ENCODE measurements around the gene TMEM100. TPM values are rescaled to one million over a fixed set of nuclear protein-coding genes. Genes with fewer than 3 reads are reported as not detected.

The TMEM100 gene
- total RNA-seq, 1 experiment from 2014 or later = not detected

GRCh38 chr17:55729484-55729883 is 6.8 kb upstream of the TMEM100 start:
- Histone ChIP-seq H3K27me3 (ENCODE audit: insufficient read depth, low read depth) (peaks cover 6% of the 10 kb centered on the region; the same call in 1 of the 2 replicates), H2AFZ (no peak overlapping the region), H3F3A (ENCODE audit: insufficient read depth, low read depth) (no peaks in the 10 kb centered on the region), H3K79me2 (ENCODE audit: low read depth) (no peaks in the 10 kb centered on the region), H3K27ac (no peak overlapping the region), H3K4me2 (no peak overlapping the region), H3K36me3 (ENCODE audit: low read depth) (no peaks in the 10 kb centered on the region), H3K4me1 (replicated peaks; ENCODE audit: insufficient read depth) (no peaks in the 10 kb centered on the region), H4K20me1 (ENCODE audit: insufficient read depth) (no peaks in the 10 kb centered on the region), H3K9me2 (ENCODE audit: insufficient read depth) (no peaks in the 10 kb centered on the region), H3K4me3 (no peak overlapping the region), H3K9me3 (ENCODE audit: insufficient read depth, low read depth) (no peaks in the 10 kb centered on the region)
- TF ChIP-seq, protein P1, sequence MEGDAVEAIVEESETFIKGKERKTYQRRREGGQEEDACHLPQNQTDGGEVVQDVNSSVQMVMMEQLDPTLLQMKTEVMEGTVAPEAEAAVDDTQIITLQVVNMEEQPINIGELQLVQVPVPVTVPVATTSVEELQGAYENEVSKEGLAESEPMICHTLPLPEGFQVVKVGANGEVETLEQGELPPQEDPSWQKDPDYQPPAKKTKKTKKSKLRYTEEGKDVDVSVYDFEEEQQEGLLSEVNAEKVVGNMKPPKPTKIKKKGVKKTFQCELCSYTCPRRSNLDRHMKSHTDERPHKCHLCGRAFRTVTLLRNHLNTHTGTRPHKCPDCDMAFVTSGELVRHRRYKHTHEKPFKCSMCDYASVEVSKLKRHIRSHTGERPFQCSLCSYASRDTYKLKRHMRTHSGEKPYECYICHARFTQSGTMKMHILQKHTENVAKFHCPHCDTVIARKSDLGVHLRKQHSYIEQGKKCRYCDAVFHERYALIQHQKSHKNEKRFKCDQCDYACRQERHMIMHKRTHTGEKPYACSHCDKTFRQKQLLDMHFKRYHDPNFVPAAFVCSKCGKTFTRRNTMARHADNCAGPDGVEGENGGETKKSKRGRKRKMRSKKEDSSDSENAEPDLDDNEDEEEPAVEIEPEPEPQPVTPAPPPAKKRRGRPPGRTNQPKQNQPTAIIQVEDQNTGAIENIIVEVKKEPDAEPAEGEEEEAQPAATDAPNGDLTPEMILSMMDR (conservative IDR thresholded peaks at IDR 0.05) = no peak
- no peak for TF ChIP-seq EZH2 (IDR thresholded peaks at IDR 0.05; ENCODE audit: low read depth)
- DNase-seq = no peak
- ChIA-PET CTCF (interaction anchor here (0.7 kb wide), 1 partner anchor 480 kb away, joined by 3 read pairs; no protein-coding TSS in a partner anchor), POLR2A (ENCODE audit: unreplicated experiment) (no interaction called here)
- BruUV-seq (replicated peaks) = no TSS peak
- intact Hi-C loops (cut with micrococcal nuclease; ENCODE audit: unreplicated experiment) = no loop called here

GRCh38 chr17:55728833-55729232 is 6.2 kb upstream of the TMEM100 start:
- Histone ChIP-seq H3K36me3 (ENCODE audit: low read depth) (no peaks in the 10 kb centered on the region), H3F3A (ENCODE audit: insufficient read depth, low read depth) (no peaks in the 10 kb centered on the region), H4K20me1 (ENCODE audit: insufficient read depth) (no peaks in the 10 kb centered on the region), H3K79me2 (ENCODE audit: low read depth) (no peaks in the 10 kb centered on the region), H3K9me2 (ENCODE audit: insufficient read depth) (no peaks in the 10 kb centered on the region), H3K4me2 (no peak overlapping the region), H3K4me3 (no peak overlapping the region), H2AFZ (no peak overlapping the region), H3K4me1 (replicated peaks; ENCODE audit: insufficient read depth) (no peaks in the 10 kb centered on the region), H3K27ac (no peak overlapping the region), H3K27me3 (ENCODE audit: insufficient read depth, low read depth) (peaks cover 13% of the 10 kb centered on the region), H3K9me3 (ENCODE audit: insufficient read depth, low read depth) (no peaks in the 10 kb centered on the region)
- ChIA-PET POLR2A (ENCODE audit: unreplicated experiment) (no interaction called here), CTCF (interaction anchor here (0.5 to 0.7 kb wide), 2 partner anchors 9 to 480 kb away, joined by 3 to 5 read pairs; no protein-coding TSS in a partner anchor)
- intact Hi-C loops (cut with micrococcal nuclease; ENCODE audit: unreplicated experiment) = no loop called here
- no TSS peak for BruUV-seq (replicated peaks)
- DNase-seq = no peak
- TF ChIP-seq, protein P1 (conservative IDR thresholded peaks at IDR 0.05) = no peak
- no peak for TF ChIP-seq EZH2 (IDR thresholded peaks at IDR 0.05; ENCODE audit: low read depth)

DNA sequence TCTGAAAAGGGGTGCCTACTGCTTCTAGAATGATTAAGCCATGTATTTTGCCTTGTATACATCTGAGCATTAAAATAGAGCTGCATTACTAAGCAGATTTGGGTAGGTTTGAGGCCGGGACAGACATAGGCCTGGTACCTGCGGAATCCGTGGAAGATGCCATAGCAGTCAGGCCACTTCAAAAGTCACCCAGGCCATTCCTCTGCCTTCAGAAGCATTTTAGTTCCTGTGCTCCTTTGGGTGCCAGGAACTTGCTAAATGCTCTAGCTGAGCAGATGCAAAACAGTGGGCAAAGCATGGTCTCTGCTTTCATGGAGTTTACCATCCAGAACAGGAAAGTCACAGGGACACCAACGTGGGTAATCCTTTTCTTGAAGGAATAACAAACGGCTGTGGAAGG is 5.7 kb upstream of the TMEM100 start:
- H3F3A ChIP-seq (ENCODE audit: insufficient read depth, low read depth) = no peaks in the 10 kb centered on the region
- intact Hi-C loops (cut with micrococcal nuclease; ENCODE audit: unreplicated experiment) = no loop called here
- H3K27ac ChIP-seq = no peak overlapping the region
- H3K36me3 ChIP-seq (ENCODE audit: low read depth) = no peaks in the 10 kb centered on the region
- no peaks in the 10 kb centered on the region for H3K9me3 ChIP-seq (ENCODE audit: insufficient read depth, low read depth)
- H4K20me1 ChIP-seq (ENCODE audit: insufficient read depth) = no peaks in the 10 kb centered on the region
- no peak overlapping the region for H3K4me3 ChIP-seq
- H3K4me1 ChIP-seq (replicated peaks; ENCODE audit: insufficient read depth) = no peaks in the 10 kb centered on the region
- H3K9me2 ChIP-seq (ENCODE audit: insufficient read depth) = no peaks in the 10 kb centered on the region
- H3K4me2 ChIP-seq = no peak overlapping the region
- ChIA-PET CTCF (interaction anchor here (0.5 kb wide), 1 partner anchor 9 kb away, joined by 5 read pairs; no protein-coding TSS in a partner anchor), POLR2A (ENCODE audit: unreplicated experiment) (no interaction called here)
- no peaks in the 10 kb centered on the region for H3K79me2 ChIP-seq (ENCODE audit: low read depth)
- peaks cover 16% of the 10 kb centered on the region for H3K27me3 ChIP-seq (ENCODE audit: insufficient read depth, low read depth)
- BruUV-seq (replicated peaks) = no TSS peak
- no peak for DNase-seq
- no peak overlapping the region for H2AFZ ChIP-seq
- no peak for TF ChIP-seq EZH2 (IDR thresholded peaks at IDR 0.05; ENCODE audit: low read depth)
- TF ChIP-seq, protein P1 (conservative IDR thresholded peaks at IDR 0.05) = no peak
